ENCODE results near the gene FILIP1L.

The FILIP1L gene

GRCh38 chr3:100114413-100115030 is at the start of gene FILIP1L:
Gene FILIP1L, minus strand, starts transcription at chr3:100114501.
- DNase-seq (ENCODE audit: extremely low read depth in 1 of 2, low read depth in 1 of 2): no peak

- DNase-seq (ENCODE audit: extremely low read depth in 1 of 2, low read depth in 1 of 2): no peak
Observed at GRCh38 chr3:100163787-100164186, 49.5 kb upstream of the FILIP1L start.

GRCh38 chr3:100160521-100160920 is 46.2 kb upstream of the FILIP1L start:
- DNase-seq (ENCODE audit: extremely low read depth in 1 of 2, low read depth in 1 of 2): no peak

DNA sequence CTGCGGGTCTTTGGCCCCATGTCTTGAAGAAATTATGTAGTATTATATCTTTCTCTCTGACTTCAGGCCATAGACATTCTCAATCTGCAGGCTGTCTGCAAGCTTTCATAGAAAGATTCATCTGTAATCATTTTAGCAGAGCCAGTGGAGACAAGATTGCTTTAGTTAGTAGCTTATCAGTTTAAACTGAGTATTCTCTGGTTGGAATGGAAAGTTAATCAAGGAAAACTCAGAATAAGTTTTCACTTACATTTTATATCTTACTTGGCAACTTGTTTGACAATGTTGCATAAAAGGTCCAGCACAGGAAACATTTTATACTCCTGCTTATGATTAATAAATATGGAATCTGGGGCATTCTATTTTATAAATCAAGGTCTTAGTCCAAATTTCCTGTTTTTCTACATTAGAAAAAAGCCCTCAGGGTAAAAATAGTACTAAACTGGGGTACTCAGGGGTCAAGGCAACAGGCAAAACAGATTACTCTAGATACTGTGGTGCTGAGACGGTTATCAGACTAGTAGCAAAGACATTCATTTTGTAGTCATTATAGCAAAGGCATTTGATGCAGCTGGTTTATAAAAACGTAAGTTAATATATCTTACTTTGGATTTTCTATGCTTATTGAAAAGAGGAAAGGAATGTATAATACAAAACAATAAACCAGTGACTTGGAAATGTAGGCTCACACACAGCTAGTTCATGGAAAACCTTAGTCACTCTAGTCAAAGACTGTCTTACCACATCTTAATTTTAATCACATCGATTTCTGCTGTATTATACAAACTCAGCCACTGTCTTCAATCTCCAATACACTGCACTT is 45.2 kb upstream of the FILIP1L start:
- DNase-seq (ENCODE audit: extremely low read depth in 1 of 2, low read depth in 1 of 2): no peak

GRCh38 chr3:100158918-100159330 is 44.6 kb upstream of the FILIP1L start:
- DNase-seq (ENCODE audit: extremely low read depth in 1 of 2, low read depth in 1 of 2): no peak

GRCh38 chr3:100157685-100158084 is 43.4 kb upstream of the FILIP1L start:
- DNase-seq (ENCODE audit: extremely low read depth in 1 of 2, low read depth in 1 of 2): no peak

GRCh38 chr3:100155590-100155989 is 41.3 kb upstream of the FILIP1L start:
- DNase-seq (ENCODE audit: extremely low read depth in 1 of 2, low read depth in 1 of 2): no peak

DNA sequence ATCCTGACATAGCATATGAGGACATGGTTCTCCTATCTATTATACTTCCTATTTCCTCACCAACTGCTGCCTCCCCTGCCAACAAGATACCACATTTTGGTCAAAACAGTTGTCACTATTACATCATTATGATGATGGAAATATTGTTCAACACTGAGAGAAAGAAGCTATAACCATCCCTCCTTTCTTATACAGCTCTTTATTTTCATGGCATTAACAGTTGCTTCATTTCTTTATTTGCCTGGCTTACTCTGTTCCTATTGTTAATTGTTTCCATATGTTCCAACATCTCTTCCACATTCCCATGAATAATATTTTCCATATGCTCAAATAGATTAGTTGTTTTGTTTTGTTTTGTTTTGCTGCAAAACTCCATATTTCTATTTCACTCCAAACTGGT is 40.8 kb upstream of the FILIP1L start:
- no peak for DNase-seq (ENCODE audit: extremely low read depth in 1 of 2, low read depth in 1 of 2)

DNA sequence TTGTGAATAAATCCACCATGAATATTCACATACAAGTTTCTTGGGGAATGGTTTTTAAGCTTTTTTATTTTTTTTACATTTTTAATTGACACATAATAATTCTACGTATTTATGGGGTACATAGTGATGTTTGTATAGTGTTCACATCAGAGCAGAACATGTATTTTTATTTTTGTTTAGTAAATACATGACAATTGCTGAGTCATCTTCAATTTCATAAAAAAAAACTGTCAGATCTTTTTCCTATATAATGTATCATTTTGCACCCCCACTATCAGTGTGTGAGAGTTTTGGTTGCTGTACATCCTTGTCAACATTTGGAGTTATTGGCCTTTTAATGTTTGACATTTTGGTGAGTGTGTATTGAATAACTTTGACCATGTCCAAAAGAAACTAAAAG is 39.9 kb upstream of the FILIP1L start:
- no peak for DNase-seq (ENCODE audit: extremely low read depth in 1 of 2, low read depth in 1 of 2)

DNA sequence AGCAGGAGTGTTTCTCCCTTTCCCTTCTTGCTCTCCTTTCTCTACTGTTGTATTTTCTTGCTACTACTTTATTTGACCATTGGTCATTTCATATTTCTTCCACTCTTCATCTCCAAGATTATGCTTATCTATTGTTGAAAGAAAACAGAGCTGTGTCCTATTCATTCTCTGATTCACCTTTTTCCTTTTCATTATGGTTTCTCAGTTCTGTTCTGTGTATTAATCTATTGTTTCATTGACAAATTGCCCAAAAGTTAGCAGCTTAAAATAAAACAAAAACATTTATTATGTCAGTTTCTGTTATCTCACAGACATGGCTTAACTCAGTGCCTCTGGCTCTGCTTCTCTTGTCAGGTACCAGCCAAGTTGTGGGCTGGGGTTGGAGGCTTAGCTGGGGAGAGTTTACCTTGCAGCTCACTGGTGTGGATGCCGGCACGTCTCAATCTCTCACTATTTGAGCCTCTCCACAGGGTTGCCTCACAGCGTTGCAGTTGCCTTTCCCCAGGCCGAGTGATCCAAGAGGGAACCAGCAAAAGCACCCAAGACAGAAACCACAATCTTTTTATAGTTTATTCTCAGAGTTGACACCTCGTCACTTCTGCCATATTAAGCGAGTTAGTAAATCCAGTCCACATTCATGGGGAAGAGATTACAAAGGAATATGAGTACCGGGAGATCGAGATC is 36.9 kb upstream of the FILIP1L start:
- no peak for DNase-seq (ENCODE audit: extremely low read depth in 1 of 2, low read depth in 1 of 2)

DNA sequence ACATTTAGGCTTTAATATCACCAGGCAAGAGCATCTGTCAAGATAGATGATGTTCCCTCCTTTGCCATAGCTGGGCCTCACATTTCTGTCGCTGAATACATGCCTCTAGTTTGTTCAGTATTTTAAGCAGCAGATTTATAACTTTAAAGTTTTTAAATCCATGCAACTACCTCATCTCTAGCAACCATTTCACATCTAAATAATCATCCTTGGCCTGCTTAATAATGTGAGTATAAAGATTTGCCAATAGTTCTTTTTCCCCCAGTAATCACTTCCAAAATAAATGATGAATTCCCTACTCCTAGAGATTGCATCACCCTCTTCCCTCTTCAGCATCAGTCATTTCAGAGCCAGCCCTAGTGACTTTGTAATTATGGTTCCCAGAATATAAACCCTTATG is 36.2 kb upstream of the FILIP1L start:
- DNase-seq (ENCODE audit: extremely low read depth in 1 of 2, low read depth in 1 of 2): no peak

DNA sequence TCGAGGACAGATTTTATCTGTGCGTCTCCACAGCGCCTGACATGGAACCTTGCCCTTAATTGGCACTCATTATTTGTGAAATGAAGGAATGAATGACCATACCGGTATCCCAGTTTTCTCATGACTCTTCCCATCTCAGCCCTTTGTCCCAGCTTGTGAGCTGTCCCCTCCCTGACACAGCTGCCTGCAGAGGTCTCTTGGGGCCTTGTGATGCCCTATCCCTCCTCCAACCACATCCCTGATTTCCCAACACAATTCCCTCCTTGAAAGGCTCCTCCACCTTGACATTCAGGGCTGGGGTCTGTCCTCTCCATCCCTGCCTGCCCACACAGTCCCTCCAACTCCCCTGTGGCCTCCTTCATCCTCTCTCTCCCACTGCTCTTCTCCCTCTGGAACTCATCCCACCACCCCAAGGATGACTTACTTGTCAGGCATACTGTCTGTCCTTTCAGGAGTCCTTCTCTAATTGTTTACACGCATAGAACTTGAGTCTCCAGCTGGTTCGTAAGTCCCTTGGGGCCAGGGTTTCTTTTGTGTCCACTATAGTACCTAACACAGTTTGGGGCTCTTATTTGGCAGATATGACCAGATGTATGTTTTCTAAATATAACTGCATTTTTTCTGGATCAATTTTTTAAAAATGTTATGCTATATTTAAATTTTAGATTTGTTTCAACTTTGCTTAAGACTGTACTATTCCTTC is 35.6 kb upstream of the FILIP1L start:
- DNase-seq (ENCODE audit: extremely low read depth in 1 of 2, low read depth in 1 of 2): no peak

DNA sequence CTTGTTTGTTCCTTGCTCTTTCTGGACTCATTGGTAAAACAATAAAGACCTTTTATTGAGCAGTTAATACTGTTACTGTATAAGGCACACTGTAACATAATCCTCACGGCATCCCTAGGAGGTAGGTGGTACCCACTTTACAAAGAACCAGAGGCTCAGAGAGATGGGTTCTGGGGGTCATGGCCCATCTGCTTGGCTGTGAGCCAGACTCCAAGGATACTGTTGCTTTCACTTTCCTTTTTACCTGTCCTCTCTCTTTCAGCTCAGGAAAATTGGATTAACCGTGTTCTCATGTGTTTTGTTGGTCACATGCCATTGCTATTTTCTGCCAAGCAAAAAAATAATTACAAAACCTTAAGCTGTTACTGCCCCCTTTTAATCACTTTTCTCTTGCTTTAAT is 34.8 kb upstream of the FILIP1L start:
- DNase-seq (ENCODE audit: extremely low read depth in 1 of 2, low read depth in 1 of 2): no peak

- no peak for DNase-seq (ENCODE audit: extremely low read depth in 1 of 2, low read depth in 1 of 2)
Observed at GRCh38 chr3:100144255-100144866, 30.1 kb upstream of the FILIP1L start.

GRCh38 chr3:100141586-100141985 is 27.3 kb upstream of the FILIP1L start:
- DNase-seq (ENCODE audit: extremely low read depth in 1 of 2, low read depth in 1 of 2): no peak

DNA sequence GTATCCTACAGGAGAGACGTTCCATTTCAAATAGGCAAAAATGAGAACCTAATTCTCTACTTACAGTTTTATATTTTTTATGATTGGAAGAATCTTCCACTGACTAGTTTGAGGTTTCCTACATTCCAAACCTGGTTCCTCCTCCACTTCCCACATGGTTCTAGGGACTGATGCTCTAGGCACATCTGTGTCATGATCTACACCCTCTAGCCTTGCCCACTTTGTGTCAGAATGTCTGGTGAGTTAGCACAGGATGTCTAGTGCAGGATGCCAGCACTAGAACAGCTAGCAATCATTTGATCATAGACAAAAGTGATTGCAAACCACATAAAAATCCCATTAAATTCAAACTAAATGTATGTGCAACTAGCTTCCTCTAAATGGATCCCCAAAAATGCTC is 26.7 kb upstream of the FILIP1L start:
- no peak for DNase-seq (ENCODE audit: extremely low read depth in 1 of 2, low read depth in 1 of 2)

DNA sequence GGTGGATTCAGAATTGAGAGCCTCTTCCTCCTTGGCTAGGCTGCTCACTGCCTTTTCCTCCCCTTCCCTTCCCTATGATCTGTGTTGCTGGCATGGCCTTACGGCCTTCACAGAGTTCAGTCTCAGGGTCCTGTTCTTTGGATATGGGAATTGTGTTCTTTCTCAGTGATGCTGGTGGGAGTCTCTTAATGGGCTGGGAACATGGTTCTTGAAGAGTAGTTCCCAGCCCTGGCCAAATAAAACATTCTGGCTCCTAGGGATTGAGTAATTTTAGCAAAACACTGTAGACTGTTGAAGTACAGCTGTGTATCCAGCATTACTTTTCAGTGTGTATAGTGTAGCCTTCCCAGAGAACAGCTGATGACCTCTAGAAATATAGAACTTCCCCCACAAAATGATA is 22.6 kb upstream of the FILIP1L start:
- no peak for DNase-seq (ENCODE audit: extremely low read depth in 1 of 2, low read depth in 1 of 2)

GRCh38 chr3:100131241-100131640 is 16.9 kb upstream of the FILIP1L start:
- no peak for DNase-seq (ENCODE audit: extremely low read depth in 1 of 2, low read depth in 1 of 2)

- no peak for DNase-seq (ENCODE audit: extremely low read depth in 1 of 2, low read depth in 1 of 2)
Observed at GRCh38 chr3:100129941-100130340, 15.6 kb upstream of the FILIP1L start.

GRCh38 chr3:100128565-100128964 is 14.3 kb upstream of the FILIP1L start:
- no peak for DNase-seq (ENCODE audit: extremely low read depth in 1 of 2, low read depth in 1 of 2)

- DNase-seq (ENCODE audit: extremely low read depth in 1 of 2, low read depth in 1 of 2): no peak
Observed at GRCh38 chr3:100127792-100128191, 13.5 kb upstream of the FILIP1L start.
